Choroid plexus epithelial cell (primary cell): ENCODE results near the gene TMEFF2.

Experiments
- DNase-seq: peaks from one replicate; pipeline ENCODE4 v3.0.0-alpha.2; 2010; ENCODE audit warnings: low read depth
- H3K4me3 ChIP-seq: 2 replicates; pipeline ENCODE4 v1.5.1; 2011; ENCODE audit warnings: low read depth, mild to moderate bottlenecking, control low read depth, low read length, moderate library complexity
- CTCF ChIP-seq: conservative IDR thresholded peaks from 2 replicates; pipeline ENCODE4 v1.5.1; 2011; ENCODE audit warnings: low read depth, mild to moderate bottlenecking, control low read depth, inconsistent platforms, low read length, moderate library complexity

The TMEFF2 gene

GRCh38 chr2:192072778-192073177 is 122.0 kb downstream of the TMEFF2 start:
- DNase-seq: no peak
- no peak overlapping the region for H3K4me3 ChIP-seq
- TF ChIP-seq CTCF: no peak

DNA sequence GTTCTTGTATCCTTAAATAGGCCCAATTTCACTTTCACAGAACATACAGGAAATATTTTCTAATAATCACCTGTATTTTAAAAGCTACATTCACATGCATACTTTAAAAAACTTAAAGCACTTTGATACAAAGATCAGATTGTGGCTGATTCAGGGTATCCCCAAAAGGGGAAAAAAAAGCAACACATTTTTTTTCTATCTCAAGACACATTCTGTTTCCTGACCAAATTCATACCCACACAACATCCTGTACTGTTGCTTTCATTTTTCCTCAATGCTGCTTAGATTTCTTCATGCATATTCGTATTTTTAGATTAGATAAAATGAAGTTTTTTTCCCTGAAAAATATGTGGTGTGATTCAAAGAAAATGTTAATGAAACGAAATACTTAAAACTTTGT is 122.5 kb downstream of the TMEFF2 start:
- TF ChIP-seq CTCF: no peak
- no peak for DNase-seq
- no peak overlapping the region for H3K4me3 ChIP-seq

GRCh38 chr2:192070099-192070498 is 124.6 kb downstream of the TMEFF2 start:
- TF ChIP-seq CTCF: no peak
- H3K4me3 ChIP-seq: no peak overlapping the region
- DNase-seq: peak; percentile 42

DNA sequence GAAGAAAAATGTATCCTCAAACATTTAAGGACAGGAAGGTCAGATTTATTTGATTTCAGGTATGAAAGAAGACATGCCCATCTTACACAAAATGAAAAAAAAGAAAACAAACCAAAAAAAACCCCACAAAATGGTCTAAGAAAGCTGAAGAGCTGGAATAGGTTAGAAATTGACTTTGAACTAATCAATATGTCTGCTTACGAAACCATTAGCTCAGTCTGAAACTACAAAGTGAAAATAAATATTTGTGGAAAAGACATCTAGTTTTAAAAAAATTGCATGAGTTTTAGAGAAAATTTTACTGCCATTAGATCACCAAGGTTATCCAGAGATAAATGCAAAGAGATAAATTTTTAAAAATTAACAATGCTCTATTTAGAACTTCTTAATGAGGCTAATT is 125.3 kb downstream of the TMEFF2 start:
- no peak for TF ChIP-seq CTCF
- DNase-seq: no peak
- H3K4me3 ChIP-seq: no peak overlapping the region

DNA sequence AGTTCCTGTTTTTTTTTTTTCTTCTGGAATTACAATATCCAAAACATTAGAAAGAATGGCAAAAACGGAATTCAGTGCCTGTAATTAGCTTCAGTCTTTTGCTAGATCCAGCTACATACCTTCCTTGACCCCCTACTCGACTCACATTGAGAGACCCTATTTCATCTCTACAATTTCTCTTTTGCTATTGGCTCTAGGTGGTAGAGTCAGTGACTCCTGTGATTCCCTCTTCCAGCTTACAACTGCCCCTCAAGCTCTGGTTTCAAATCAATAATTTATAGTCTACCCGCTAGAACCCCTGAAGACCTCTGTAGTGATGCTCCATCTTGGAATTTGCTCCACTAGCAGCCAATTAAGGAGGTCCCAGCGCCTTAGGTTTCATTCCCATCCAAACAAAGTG is 125.8 kb downstream of the TMEFF2 start:
- DNase-seq: no peak
- no peak for TF ChIP-seq CTCF

GRCh38 chr2:192067631-192068030 is 127.1 kb downstream of the TMEFF2 start:
- no peak for DNase-seq
- TF ChIP-seq CTCF: no peak
- H3K4me3 ChIP-seq: no peak overlapping the region

More for the DNA sequence above, 125.8 kb downstream of the TMEFF2 start:
- no peak overlapping the region for H3K4me3 ChIP-seq

DNA sequence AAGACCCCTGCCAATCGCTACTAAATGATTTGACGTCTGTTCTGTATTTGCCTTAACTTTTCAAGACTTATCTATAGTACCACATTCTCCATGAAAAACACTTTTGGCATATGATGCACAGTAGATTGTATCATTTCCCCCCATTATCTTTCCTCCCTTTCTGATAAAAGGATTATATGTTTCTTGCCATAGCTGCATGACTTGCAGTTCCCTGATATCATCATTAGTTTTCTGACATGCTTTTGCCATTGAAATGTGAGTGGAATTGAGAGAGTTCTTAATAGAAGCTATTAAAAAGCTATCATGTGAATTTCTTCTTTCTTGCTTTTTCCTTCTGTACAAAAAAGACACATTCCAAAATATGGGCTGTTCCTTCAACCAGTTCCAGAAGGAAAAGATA is 130.3 kb downstream of the TMEFF2 start:
- TF ChIP-seq CTCF: no peak
- DNase-seq: no peak
- H3K4me3 ChIP-seq: no peak overlapping the region
